Femur (tissue), 1 donor: ENCODE data around the gene TMEM130.

ENCODE experiments used
- DNase-seq: peaks from one replicate; pipeline ENCODE4 v3.0.0-alpha.2; 2017

Gene TMEM130

DNA sequence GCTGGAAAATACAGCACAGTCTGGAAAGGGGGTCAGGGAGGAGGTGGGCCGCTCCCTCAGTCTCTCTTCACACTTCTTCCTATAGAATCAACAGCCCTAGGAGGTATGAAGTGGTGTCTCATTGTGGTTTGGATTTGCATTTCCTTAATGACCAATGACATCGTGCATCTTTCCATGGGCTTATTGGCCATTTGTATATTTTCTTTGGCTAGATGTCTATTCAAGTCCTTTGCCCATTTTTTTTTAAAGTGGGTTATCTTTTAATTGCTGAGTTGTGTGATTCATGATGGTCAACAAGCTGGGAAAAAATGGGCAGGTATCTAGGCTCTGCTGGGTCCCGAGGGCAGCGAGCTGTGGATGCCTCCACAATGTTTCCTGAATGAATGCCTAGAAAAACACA lies 29.1 kb downstream of the TMEM130 start:
- no peak for DNase-seq

DNA sequence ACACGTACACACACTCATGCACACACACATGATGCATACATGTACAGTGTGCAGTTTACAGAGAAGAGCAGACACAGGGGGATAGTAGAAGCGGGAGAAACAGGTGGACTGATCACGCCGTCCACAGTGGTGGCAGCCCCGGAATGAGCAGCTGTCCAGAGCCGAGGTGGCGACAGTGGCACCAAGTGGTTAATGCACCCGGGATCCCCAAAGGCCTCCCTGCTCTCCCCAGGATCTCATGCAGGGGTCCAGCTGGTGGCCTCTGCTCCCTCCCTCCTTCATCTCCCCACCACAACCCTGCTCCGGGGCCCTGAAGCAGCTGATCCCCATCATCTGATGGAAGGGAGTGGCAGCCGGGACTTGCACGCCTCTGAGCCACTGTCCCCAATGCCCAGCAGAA lies 29.7 kb downstream of the TMEM130 start:
- no peak for DNase-seq

DNA sequence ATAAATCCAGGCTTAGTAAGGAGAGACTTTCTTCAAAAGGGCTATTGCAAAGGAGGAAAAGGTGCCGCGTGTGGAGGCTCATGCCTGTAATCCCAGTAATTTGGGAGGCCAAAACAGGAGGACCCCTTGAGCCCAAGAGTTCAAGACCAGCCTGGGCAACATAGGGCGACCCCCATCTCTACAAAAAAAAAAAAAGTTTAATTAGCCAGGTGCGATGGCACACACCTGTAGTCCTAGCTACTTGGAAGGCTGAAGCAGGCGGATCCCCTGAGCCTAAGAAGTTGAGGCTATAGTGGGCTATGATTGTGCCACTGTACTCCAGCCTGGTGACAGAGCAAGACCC lies 32.2 kb downstream of the TMEM130 start:
- no peak for DNase-seq

DNA sequence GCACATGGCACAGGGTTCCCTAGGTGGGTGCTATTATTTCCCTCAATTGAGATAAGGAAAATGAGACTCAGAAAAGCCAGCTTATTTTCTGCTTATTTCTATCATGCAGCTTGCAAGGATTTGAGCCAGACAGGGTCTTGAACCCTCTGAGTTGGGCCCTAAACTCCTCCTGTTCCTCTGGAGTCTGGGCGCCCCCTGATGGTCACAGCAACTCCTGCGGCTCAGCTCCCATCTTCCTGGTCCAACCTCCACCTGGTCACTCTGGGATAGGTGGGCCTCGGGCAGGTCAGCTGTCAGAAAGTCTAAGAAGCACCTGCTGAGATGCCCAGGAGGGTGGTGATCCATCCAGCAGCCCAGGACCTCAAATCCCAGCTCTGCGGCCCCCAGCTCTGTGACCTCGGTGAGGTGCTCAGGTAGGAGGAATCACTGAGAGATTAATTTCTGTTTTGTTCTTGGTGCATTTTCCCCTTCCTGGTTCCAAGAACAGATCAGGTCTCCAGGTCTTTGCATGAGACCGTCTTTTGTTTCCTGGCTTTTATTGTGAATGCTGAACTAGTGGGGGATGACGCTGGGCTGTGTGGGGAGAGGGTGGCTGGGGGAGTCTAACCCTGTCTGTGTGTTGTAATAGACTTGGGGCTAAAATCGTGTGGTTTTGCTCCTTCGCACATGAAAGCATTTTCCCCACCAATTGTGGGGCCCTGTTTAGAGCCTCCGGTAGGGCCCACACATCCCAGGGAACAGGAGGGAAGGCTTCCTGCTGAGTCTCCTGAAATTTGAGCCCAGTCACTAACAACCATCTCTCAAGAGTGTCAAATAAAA lies 32.8 kb downstream of the TMEM130 start:
- DNase-seq, result no peak

DNA sequence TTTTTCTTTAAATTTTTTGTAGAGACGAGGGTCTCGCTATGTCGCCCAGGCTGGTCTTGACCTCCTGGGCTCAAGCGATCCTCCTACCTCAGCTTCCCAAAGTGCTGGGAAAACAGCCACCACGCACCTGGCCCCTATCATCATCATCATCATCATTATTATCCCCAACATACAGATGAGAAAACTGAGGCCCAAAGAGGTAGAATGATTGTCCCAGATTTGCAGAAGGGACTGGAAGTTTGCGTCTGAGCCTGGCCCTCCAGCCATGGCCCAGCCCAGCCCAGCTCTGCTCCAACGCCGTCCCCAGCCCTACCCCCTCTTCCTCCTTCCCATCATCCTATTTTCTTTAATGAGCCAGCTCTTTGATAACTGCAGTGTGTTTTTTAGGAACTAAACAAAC lies 34.9 kb downstream of the TMEM130 start:
- DNase-seq, result no peak

DNA sequence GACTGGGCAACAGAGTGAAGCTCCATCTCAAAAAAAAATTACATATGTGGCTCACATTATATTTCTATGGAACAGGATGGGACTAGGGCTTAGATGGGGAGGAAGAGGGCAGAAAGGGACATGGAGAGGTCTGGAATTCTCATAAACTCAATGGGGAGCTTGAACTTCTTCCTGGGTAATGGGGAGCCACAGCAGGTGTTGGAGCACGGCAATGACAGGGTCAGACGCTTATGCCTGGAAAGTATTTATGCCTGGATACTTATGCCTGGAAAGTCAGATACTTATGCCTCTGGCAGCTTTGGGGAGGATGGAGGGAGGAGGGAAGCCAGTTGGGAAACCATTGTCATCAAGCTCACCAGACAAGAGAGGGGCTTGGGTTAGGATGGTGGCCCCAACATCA lies 36.8 kb downstream of the TMEM130 start:
- DNase-seq, result no peak

DNA sequence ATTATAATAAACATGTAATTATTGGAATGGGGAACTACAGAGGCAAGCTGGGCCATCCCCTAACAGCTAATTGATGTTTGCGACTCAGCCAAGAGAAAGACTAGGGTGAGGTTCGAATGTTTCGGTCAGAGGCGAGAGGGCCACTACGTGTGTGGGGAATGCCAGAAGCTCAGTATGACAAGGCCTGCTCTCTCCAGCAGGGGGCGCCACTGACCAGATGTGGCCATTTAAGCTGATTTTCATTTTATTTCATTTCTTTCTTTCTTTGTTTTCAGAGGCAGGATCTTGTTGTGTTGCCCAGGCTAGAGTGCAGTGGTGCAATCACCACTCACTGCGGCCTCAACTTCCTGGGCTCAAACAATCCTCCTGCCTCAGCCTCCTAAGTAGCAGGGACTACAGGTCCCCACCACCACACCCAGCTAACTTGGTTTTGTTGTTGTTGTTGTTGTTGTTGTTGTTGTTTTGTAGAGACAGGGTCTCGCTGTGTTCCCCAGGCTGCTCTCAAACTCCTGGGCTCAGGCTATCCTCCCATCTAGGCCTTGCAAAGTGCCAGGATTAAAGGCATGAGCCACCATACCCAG lies 38.1 kb downstream of the TMEM130 start:
- DNase-seq, result no peak

DNA sequence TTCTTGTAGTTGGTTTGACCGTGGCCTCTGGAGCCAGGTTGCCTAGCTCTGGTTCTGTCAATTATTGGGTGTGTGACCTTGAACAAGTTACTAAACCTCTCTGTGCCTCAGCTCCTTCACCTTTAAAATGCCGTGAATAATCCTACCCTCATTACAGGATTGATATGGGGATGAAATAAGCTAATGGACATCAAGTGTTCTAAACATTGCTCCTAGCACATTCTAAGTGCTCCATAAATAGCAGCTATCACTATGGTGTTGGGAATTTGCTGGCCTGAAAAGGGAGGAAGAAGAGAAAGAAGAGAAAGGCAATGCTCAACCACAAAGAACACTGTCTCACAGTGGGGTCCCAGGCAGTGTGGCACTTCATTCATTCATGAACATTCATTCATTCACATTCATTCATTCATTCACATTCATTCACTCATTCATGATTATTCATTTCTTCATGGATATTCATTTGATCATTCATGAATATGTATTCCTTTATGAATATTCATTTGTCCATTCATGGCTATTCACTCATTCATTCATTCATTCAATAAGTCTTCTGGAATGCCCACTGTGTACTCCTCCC lies 38.8 kb downstream of the TMEM130 start:
- no peak for DNase-seq

DNA sequence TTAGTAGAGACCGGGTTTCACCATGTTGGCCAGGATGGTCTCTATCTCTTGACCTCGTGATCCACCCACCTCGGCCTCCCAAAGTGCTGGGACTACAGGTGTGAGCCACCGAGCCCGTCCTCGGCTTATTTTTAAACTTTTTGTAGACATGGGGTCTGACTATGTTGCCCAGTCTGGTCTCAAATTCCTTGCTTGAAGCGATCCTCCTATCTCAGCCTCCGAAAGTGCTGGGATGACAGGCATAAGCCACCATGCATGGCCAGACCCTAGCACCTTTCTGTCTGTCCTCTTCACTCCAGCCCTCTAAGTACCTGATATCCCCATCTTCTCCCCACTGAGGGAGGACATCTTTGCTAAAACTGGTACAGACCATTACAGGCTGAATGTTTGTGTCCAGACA lies 41.4 kb downstream of the TMEM130 start:
- DNase-seq, result no peak

DNA sequence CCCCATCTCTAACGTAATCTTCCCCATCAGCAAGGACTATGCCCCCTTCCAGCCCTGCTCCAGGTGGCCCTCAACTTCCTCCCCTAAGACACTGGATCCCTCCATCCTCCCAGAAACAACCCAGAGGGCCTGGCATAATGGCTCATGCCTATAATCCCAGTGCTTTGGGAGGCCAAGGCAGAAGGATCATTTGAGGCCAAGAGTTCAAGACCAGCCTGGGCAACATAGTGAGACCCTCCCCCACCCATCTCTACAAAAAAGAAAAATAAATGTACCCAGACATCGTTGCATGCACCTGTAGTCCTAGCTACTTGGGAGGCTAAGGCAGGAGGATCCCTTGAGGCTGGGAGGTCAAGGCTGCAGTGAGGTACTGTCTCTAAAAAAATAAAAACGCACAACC lies 42.6 kb downstream of the TMEM130 start:
- DNase-seq, result no peak

DNA sequence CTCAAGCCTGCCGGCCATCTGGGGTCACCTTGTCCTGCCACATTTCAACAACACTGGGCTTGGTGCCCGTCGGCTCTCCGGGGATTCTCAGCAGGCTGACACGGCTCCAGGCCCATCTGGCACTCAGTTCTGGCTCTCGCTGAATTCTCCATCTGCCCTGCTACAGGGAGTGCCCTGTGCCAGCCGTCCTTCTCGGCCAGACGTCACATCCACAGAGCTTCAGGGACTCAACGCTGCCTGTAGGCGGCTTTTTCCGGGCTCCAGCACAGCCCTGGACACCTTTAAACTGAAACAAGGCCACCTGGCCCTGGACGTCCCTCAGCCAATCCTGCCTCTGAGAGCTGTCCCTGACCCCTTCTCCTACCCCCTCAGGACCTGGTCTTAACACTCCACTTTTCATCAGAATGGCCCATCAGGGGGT lies 43.0 kb downstream of the TMEM130 start:
- peak; percentile 77 for DNase-seq

DNA sequence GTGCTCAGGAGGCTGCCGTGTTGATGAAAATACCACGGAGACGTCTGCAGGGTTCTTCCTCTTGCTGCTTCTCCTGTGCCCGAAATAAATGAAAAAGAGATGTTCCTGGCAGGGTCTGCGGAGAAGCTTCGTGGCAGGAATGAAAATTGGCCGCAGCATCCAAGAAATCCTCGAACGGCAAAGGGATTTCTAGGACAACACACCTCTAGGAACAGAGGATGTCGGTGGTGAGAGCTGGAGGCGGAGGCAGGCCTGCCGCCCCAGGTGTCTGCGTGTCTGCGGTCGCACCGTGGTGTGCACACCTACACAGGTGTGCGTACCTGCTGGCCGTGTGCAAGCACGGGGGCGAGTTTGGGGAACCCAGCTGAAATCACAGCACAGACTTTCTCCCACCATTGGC lies 43.4 kb downstream of the TMEM130 start:
- DNase-seq, result peak; percentile 35

DNA sequence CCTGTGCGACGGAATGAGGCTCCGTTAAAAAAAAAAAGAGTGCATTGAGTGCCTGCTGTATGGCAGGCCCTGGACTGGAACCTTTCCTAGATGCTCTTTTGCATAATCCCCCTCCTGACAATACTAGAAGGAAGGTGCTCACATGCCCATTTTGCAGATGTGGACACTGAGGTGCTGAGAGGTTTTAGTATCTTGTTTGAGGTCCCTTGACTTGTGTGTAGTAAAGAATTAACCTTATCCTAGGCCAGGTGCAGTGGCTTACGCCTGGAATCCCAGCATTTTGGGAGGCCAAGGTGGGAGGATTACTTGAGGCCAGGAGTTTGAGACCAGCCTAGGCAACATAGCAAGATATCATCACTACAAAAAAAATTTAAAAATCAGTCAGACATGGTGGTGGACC lies 46.6 kb downstream of the TMEM130 start:
- DNase-seq, result no peak

DNA sequence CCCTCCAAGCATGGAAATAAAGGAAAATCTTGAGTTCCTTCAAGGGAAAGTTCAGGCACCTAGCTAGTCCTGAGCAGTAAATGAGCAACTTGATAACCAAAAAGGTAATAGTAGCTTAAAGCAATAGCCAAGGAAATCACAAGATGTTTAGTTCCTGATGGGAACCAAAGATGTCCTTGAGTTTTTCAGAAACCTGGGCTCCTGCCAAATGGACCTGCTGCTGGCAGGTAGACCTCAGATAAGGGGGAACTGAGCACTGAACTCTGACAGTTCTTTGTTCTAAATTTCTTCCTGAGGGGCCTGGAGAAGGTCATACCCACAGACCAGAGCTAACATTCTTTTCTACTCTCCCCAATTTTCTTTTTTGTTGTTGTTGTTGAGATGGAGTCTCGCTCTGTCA lies 48.5 kb downstream of the TMEM130 start:
- DNase-seq, result no peak

DNA sequence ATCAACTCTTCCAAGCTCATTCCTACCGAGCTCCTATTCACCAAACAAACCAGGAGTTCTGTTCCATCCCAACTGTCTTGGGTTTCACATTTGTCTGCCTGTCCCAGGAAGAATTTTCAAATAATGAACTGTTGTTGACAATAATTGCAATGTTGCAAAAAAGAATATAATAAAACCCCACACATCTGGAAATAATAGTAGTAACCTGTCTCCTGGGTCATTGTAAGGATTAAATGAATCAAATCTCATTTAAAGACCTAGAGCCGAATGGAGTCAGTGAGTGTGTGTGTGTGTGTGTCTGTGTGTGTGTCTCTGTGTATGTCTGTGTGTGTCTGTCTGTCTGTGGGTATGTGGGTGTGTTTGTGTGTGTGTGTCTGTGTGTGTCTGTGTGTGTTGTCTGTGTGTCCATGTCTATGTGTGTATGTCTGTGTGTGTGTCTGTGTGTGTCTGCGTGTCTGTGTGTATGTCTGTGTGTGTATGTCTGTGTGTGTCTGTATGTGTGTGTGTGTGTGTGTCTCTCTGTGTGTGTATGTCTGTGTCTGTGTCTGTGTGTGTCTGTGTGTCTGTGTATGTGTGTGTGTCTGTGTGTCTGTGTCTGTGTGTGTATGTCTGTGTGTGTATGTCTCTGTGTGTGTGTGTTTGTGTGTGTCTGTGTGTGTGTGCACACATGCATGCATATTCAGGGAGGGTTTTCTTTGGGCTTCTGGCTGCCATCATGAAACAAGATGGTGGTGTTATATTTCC lies 52.7 kb downstream of the TMEM130 start:
- DNase-seq, result no peak

DNA sequence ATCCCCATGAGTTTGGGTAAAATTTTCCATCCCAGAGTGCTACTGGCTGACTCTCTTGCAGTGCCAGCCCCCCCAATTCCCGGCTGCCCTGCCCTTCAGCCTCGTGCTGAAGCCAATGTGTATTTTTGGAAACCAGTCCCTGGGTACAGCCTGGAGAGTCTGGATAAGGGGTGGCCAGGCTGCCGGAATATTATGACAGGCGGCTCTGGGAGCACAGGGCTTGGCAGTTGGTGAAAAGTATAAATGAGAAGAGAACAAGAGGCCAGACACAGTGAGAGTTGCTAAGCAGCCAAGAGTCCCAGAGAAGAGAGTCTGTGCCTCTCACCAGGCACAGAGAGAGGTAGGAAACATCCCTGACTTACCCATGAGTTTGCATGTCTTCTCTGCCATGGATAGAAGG lies 53.6 kb downstream of the TMEM130 start:
- DNase-seq, result no peak

DNA sequence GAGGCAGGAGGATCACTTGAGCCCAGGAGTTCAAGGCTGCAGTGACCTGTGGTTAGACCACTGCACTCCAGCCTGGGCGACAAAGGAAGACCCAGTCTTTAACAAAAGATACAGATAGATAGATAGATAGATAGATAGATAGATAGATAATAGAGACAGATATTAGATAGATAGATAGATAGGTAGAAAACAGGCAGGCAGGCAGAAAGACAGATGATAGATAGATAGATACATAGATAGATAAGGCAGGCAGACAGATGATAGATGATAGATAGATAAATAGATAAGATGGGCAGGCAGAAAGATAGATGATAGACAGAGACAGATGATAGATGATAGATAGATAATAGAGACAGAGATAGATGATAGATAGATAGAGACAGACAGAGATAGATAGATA lies 54.5 kb downstream of the TMEM130 start:
- no peak for DNase-seq

DNA sequence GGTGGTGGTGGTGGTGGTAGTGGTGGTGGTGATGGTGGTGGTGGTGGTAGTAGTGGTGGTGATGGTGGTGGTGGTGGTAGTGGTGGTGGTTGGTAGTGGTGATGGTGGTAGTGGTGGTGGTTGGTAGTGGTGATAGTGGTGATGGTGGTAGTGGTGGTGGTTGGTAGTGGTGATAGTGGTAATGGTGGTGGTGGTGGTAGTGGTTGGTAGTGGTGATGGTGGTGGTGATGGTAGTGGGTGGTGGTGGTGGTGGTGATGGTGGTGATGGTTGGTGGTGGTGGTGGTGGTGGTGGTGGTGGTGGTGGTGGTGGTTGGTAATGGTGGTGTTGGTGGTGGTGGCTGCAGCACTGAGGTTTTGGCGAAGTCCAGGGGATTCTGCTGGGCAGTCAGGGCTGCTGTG lies 58.5 kb downstream of the TMEM130 start:
- no peak for DNase-seq

DNA sequence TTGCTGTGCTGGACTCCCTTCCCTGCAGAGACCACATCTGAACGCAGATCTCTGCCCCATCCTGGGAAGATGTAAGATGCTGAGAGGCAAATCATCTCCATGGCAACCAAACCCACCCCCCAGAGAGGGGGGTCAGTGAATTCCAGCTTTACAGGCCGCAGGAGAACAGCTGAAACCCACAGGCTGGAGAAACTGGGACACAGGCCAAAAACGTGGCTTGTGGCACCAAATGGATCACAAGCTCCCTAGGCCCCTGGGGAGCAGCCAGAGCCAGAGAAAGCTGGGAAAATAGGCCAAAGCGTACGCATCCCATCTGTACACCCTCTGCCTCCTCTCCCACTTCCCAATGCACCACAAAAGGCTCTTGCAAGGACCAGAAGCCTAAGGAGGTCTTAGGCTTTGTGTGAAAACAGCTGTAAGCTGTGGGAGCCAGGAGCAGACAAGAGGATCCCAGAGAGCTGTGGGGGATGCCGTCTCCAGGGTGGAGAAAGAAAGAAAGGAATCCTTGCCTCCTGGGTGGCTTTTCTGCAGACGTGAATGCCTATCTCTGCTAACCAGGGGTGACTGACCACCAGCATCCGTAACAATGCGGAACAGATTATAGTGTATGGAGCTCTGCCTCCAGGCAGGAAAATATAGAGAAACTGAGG lies 59.5 kb downstream of the TMEM130 start:
- peak; percentile 77 for DNase-seq

DNA sequence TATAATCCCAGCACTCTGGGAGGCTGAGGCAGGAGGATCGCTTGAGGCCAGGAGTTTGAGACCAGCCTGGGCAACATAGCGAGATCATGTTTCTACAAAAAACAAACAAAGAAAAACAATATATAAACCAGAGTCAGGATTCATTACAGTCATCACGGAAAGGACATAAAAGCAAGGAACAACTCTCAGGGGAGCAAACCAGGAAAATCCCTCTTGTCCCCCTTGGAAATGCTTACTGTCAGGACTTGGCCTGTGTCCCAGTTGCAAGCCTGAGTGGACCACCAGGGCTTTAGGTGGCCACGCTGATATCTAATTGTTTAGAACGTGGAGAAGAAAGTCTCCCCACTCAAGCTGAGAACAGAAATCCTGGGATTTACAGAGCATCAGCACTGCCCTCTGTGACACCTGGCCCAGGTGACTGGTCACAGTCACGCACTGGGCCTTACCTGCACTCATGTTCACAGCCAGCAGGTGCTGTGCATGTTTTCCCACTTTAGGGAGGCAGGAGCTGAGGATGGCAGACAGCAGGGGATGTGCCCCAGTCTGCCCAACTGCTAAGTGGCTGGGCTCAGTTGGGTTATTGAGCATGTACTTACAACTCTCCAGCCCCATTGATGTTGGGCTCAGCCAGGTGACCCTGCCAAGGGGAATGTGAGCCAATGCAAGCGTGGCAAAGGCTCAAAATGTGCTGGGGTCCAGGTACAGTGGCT lies 60.9 kb downstream of the TMEM130 start:
- no peak for DNase-seq

DNA sequence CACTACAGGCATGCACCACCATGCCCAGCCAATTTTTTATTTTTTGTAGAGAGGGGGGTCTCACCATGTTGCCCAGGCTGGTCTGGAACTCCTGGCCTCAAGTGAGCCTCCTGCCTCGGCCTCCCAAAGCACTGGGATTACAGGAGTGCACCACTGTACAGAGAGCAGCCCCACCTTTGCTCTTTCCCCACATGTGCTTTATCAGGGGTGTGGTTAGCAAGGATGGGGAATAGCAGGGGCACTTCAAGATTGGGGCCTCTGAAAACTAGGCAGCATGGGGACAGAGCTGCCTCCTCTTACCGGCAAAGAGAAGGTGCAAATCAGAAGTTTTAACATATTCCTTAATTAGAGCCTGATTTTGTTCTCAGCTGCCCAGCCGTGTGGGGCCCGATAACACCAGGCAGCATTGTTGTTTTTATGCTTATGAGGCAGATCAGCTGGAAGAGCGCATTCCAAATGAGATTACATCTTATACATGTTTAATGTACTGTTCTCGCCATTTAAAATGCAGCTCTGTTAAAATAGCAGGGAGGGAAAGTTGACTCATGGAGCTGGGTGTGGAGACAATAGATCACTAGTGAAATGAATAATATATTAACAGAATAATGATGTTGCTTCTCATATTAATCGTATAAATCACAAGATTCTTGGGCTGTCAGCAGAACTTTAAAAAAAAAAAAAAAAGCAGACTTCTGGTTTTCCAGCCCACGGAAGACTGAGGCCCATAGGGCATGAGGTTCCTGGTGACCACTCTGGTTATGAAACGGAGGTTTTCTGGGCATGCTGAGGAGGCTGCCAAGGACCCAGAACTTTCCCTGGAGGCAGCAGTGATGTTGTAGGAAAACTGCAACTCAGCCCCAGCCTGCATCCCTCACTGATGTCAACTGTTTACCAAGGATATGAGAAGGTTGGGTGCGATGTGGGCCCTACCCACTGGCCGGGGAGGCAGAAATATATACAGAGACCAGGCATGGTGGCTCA lies 62.5 kb downstream of the TMEM130 start:
- no peak for DNase-seq
